Measurements from ENCODE around the gene CES2. TPM values are rescaled to one million over a fixed set of nuclear protein-coding genes. Genes with fewer than 3 reads are reported as not detected.

Gene CES2
- polyA plus RNA-seq, 1 of the 3 experiments (the other 2 are of a cell fraction) = 33.1 TPM

DNA sequence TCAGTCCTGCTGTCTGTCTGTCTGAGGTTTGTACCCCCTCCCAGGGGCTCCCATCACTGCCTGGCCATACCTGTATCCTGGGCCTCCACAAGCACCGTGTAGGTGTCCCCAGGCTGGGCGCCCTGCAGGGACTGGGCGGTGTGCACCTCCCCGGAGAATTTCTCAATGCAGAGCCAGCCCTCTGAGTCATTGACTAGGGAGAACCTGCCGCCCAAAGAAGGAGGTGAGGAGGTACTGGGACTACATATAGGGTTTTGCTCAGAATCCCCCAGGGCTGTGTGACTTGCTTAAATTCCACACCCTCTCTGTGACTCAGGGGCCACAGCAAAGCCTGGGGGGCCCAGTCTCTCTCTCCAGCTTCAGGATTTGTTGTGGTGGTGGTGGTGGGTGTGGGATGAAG is 24.2 kb upstream of the CES2 start:
- no peak overlapping the region for H2AFZ ChIP-seq (ENCODE audit: low read depth)
- no peaks in the 10 kb centered on the region for H3K36me3 ChIP-seq (replicated peaks in 1 of 2; ENCODE audit: control insufficient read depth in 1 of 2, insufficient read depth in 2 of 2, low read length in 1 of 2)
- no peaks in the 10 kb centered on the region for H3K27me3 ChIP-seq (ENCODE audit: insufficient read depth)
- CTCF ChIA-PET = interaction anchor here (1.2 to 5.7 kb wide), 7 partner anchors 8 to 50 kb away, joined by 3 to 40 read pairs (median 8); partner anchors contain the start of genes CDH16, CES3 and RRAD
- TF ChIP-seq RXRA (IDR thresholded peaks at IDR 0.05; ENCODE audit: borderline replicate concordance, low read depth) (no peak), NRF1 (IDR thresholded peaks at IDR 0.05; ENCODE audit: low read depth, low read length) (no peak), YY1 (IDR thresholded peaks at IDR 0.05; ENCODE audit: low read depth) (no peak), CTCF (IDR thresholded peaks at IDR 0.05) (no peak)
- POLR2A ChIA-PET = no interaction called here
- no peaks in the 10 kb centered on the region for H3K9me3 ChIP-seq
- no peak overlapping the region for H3K4me3 ChIP-seq (ENCODE audit: low read depth in 2 of 2, low read length in 1 of 2)
- DNase-seq = no peak
- no peaks in the 10 kb centered on the region for H3K4me1 ChIP-seq (ENCODE audit: control insufficient read depth in 1 of 2, insufficient read depth in 2 of 2, low read depth in 1 of 2, low read length in 1 of 2)
- H3K9ac ChIP-seq = no peak overlapping the region
- no peak overlapping the region for H3K27ac ChIP-seq (ENCODE audit: low read depth in 2 of 2, low read length in 1 of 2)
- no peak overlapping the region for H3K4me2 ChIP-seq
- no peaks in the 10 kb centered on the region for H4K20me1 ChIP-seq (ENCODE audit: insufficient read depth)
- no peaks in the 10 kb centered on the region for H3K79me2 ChIP-seq (ENCODE audit: insufficient read depth)
- no peaks in the 10 kb centered on the region for H3K9me2 ChIP-seq
- WGBS (ENCODE audit: low lambda C conversion rate) = 46% methylated on average over 2 of the region's 5 CpGs
- H3F3A ChIP-seq (replicated peaks; ENCODE audit: insufficient read depth) = no peaks in the 10 kb centered on the region

DNA sequence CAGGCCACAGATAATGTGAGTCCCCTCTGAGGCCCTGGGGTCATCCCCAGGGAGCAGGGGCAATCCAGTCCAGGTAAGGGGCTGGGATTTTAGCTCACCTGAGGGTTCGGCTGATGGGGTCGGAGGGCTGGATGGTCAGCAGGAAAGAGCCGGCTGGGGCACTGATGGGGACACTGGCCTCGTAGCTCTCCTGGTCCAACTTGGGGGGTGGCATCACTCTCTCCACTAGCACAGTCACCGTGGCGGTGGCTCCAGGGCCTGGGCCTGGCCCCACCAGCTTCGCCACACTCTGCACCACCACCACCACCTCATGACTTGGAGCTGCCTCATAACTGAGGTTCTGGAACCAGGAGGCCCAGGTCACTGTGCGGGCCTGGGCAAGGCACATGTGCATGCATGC is 23.5 kb upstream of the CES2 start:
- Histone ChIP-seq H3K4me1 (ENCODE audit: control insufficient read depth in 1 of 2, insufficient read depth in 2 of 2, low read depth in 1 of 2, low read length in 1 of 2) (no peaks in the 10 kb centered on the region), H3K9me2 (no peaks in the 10 kb centered on the region), H3K9ac (no peak overlapping the region), H4K20me1 (ENCODE audit: insufficient read depth) (no peaks in the 10 kb centered on the region), H3K27me3 (ENCODE audit: insufficient read depth) (no peaks in the 10 kb centered on the region), H3K4me3 (ENCODE audit: low read depth in 2 of 2, low read length in 1 of 2) (no peak overlapping the region), H3F3A (replicated peaks; ENCODE audit: insufficient read depth) (no peaks in the 10 kb centered on the region), H2AFZ (ENCODE audit: low read depth) (no peak overlapping the region), H3K36me3 (replicated peaks in 1 of 2; ENCODE audit: control insufficient read depth in 1 of 2, insufficient read depth in 2 of 2, low read length in 1 of 2) (no peaks in the 10 kb centered on the region), H3K9me3 (no peaks in the 10 kb centered on the region), H3K79me2 (ENCODE audit: insufficient read depth) (no peaks in the 10 kb centered on the region), H3K4me2 (no peak overlapping the region), H3K27ac (ENCODE audit: low read depth in 2 of 2, low read length in 1 of 2) (no peak overlapping the region)
- CTCF ChIA-PET = interaction anchor here (1.1 to 5.7 kb wide), 4 partner anchors 14 to 44 kb away, joined by 3 to 40 read pairs (median 6); partner anchors contain the start of gene RRAD
- 88% methylated on average over 3 of the region's 8 CpGs for WGBS (ENCODE audit: low lambda C conversion rate)
- TF ChIP-seq RCOR1 (IDR thresholded peaks at IDR 0.05; ENCODE audit: low read length) (no peak), TEAD4 (IDR thresholded peaks at IDR 0.05; ENCODE audit: borderline replicate concordance, insufficient read depth) (no peak), FOXM1 (IDR thresholded peaks at IDR 0.05; ENCODE audit: low read depth) (no peak), MAX (IDR thresholded peaks at IDR 0.05; ENCODE audit: low read depth) (no peak), IRF3 (IDR thresholded peaks at IDR 0.05; ENCODE audit: low read depth, low read length) (no peak), REST (IDR thresholded peaks at IDR 0.05; ENCODE audit: low read depth, low read length) (no peak), POLR2AphosphoS5 (IDR thresholded peaks at IDR 0.05; ENCODE audit: low read depth, low read length) (no peak), TAF1 (IDR thresholded peaks at IDR 0.05; ENCODE audit: borderline replicate concordance, low read depth, low read length) (no peak), FOSL2 (IDR thresholded peaks at IDR 0.05; ENCODE audit: borderline replicate concordance, low read depth) (no peak), RXRA (IDR thresholded peaks at IDR 0.05; ENCODE audit: borderline replicate concordance, low read depth) (no peak), USF2 (IDR thresholded peaks at IDR 0.05; ENCODE audit: borderline replicate concordance, low read depth, low read length) (no peak), ZBTB33 (IDR thresholded peaks at IDR 0.05; ENCODE audit: borderline replicate concordance, low read depth) (no peak), FOXJ3 (CRISPR knock-in tag; IDR thresholded peaks at IDR 0.05) (no peak), YY1 (IDR thresholded peaks at IDR 0.05; ENCODE audit: low read depth) (no peak)
- POLR2A ChIA-PET = no interaction called here
- no peak for DNase-seq

Data from SK-N-SH (cell line).